ENCODE measurements around the gene SAMD15. TPM values are rescaled to one million over a fixed set of nuclear protein-coding genes. Genes with fewer than 3 reads are reported as not detected.

Gene SAMD15
- total RNA-seq, 2 experiments from 2014 or later: 0.34 TPM; not detected in 1

DNA sequence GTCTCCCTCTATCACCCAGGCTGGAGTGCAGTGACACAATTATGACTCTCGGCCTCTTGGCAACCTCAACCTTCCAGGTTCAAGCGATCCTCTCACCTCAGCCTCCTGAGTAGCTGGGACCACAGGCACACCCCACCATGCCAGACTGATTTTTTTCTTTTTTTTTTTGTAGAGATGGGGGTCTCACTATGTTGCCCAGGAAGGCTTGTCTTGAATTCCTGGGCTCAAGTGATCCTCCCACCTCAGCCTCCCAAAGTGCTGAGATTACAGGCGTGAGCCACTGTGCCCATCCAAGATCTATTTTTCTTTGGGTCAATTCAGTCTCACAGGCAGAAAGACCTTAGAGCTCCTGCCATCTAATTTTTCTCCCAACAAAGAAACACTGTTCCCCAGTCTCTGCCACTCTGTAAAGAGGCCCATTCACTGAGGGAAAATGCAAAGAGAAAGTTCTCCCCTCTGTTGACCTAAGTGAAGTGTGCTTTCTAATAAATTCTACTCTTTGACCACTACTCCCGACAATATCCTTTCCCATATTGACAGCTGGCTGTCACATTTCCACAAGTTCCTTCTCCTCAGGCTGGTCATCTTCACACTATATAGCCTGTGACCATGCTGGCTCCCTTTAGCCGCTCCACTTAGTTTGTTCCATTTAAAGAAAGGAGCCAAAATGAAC, 23.6 kb upstream of the SAMD15 start:
- H3K4me1 Mint-ChIP-seq (ENCODE audit: low read depth): no peaks in the 10 kb centered on the region
- no peaks in the 10 kb centered on the region for H3K9me3 Mint-ChIP-seq
- no peaks in the 10 kb centered on the region for H3K27me3 Mint-ChIP-seq
- H3K4me3 Mint-ChIP-seq: no peak overlapping the region
- Histone ChIP-seq H3K27ac (ENCODE audit: low read depth in 1 of 2, low read length in 2 of 2) (no peak overlapping the region), H3K9me3 (ENCODE audit: control insufficient read depth in 1 of 2, insufficient read depth in 1 of 2, low read length in 2 of 2) (no peaks in the 10 kb centered on the region), H3K27me3 (ENCODE audit: control insufficient read depth in 1 of 2, insufficient read depth in 2 of 2, low read length in 2 of 2) (no peaks in the 10 kb centered on the region), H3K36me3 (ENCODE audit: insufficient read depth, low read length) (peaks cover 7% of the 10 kb centered on the region), H3K4me3 (ENCODE audit: low read length) (no peak overlapping the region), H3K4me1 (ENCODE audit: insufficient read depth, low read length) (no peaks in the 10 kb centered on the region)
- H3K27ac Mint-ChIP-seq: no peak overlapping the region
- TF ChIP-seq, protein P1, sequence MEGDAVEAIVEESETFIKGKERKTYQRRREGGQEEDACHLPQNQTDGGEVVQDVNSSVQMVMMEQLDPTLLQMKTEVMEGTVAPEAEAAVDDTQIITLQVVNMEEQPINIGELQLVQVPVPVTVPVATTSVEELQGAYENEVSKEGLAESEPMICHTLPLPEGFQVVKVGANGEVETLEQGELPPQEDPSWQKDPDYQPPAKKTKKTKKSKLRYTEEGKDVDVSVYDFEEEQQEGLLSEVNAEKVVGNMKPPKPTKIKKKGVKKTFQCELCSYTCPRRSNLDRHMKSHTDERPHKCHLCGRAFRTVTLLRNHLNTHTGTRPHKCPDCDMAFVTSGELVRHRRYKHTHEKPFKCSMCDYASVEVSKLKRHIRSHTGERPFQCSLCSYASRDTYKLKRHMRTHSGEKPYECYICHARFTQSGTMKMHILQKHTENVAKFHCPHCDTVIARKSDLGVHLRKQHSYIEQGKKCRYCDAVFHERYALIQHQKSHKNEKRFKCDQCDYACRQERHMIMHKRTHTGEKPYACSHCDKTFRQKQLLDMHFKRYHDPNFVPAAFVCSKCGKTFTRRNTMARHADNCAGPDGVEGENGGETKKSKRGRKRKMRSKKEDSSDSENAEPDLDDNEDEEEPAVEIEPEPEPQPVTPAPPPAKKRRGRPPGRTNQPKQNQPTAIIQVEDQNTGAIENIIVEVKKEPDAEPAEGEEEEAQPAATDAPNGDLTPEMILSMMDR (IDR thresholded peaks at IDR 0.05): no peak
- intact Hi-C loops (cut with DNase I, micrococcal nuclease): no loop called here
- CTCF ChIA-PET: no interaction called here
- ATAC-seq (ENCODE audit: poor library complexity): no peak
- POLR2A ChIA-PET: no interaction called here
- H3K36me3 Mint-ChIP-seq (ENCODE audit: low read depth): peaks cover 18% of the 10 kb centered on the region
- no peak for DNase-seq

DNA sequence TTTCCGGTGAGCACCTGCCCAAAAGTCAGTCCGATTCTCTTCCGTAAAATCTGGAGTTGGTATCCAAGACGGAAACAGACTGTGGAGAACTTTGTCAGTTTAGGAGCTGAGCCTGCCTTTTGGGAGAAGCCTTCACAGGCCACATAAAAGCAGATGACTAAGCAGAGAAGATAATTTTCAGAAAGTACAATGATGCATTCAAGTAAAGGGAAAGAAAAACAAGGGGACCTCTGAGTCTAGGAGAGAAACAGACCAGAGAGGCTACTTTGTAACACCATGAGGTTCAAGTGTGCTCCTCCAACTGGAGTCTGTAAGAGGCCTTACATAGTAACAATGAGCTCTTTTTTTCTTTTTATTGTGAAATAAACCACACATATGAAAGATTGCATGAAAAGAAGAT, 21.4 kb upstream of the SAMD15 start:
- POLR2A ChIA-PET: no interaction called here
- Mint-ChIP-seq H3K36me3 (ENCODE audit: low read depth) (peaks cover 4% of the 10 kb centered on the region), H3K9me3 (no peaks in the 10 kb centered on the region), H3K27ac (no peak overlapping the region), H3K27me3 (no peaks in the 10 kb centered on the region), H3K4me3 (no peak overlapping the region), H3K4me1 (ENCODE audit: low read depth) (no peaks in the 10 kb centered on the region)
- no peak for DNase-seq
- CTCF ChIA-PET: no interaction called here
- Histone ChIP-seq H3K36me3 (ENCODE audit: insufficient read depth, low read length) (peaks cover 2% of the 10 kb centered on the region), H3K27me3 (ENCODE audit: control insufficient read depth in 1 of 2, insufficient read depth in 2 of 2, low read length in 2 of 2) (no peaks in the 10 kb centered on the region), H3K27ac (ENCODE audit: low read depth in 1 of 2, low read length in 2 of 2) (no peak overlapping the region), H3K4me3 (ENCODE audit: low read length) (no peak overlapping the region), H3K4me1 (ENCODE audit: insufficient read depth, low read length) (no peaks in the 10 kb centered on the region), H3K9me3 (ENCODE audit: control insufficient read depth in 1 of 2, insufficient read depth in 1 of 2, low read length in 2 of 2) (no peaks in the 10 kb centered on the region)
- TF ChIP-seq, protein P1 (IDR thresholded peaks at IDR 0.05): no peak
- intact Hi-C loops (cut with DNase I, micrococcal nuclease): no loop called here
- no peak for ATAC-seq (ENCODE audit: poor library complexity)

DNA sequence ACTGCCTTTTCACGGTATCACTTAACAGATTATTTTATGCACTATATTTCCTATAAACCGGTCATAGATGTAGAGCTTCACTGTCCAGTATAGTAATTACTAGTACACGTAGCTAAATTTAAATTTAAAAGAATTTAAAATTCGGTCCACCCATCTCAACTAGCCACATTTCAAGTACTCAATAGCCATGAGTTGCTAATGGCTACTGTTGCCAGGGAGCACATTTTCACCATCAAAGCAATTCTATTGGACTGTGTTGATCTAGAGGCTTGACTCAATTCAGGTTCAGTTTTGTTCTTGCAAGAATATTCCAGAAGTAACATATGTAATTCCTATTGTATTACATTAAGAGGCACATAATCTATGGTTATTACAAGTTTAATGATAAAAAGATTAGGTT, 20.3 kb upstream of the SAMD15 start:
- CTCF ChIA-PET: no interaction called here
- intact Hi-C loops (cut with DNase I, micrococcal nuclease): no loop called here
- Mint-ChIP-seq H3K4me3 (no peak overlapping the region), H3K9me3 (no peaks in the 10 kb centered on the region), H3K4me1 (ENCODE audit: low read depth) (peaks cover 5% of the 10 kb centered on the region), H3K27me3 (no peaks in the 10 kb centered on the region), H3K27ac (no peak overlapping the region), H3K36me3 (ENCODE audit: low read depth) (no peaks in the 10 kb centered on the region)
- Histone ChIP-seq H3K27ac (ENCODE audit: low read depth in 1 of 2, low read length in 2 of 2) (no peak overlapping the region), H3K36me3 (ENCODE audit: insufficient read depth, low read length) (no peaks in the 10 kb centered on the region), H3K4me3 (ENCODE audit: low read length) (no peak overlapping the region), H3K27me3 (ENCODE audit: control insufficient read depth in 1 of 2, insufficient read depth in 2 of 2, low read length in 2 of 2) (no peaks in the 10 kb centered on the region), H3K9me3 (ENCODE audit: control insufficient read depth in 1 of 2, insufficient read depth in 1 of 2, low read length in 2 of 2) (no peaks in the 10 kb centered on the region), H3K4me1 (ENCODE audit: insufficient read depth, low read length) (no peaks in the 10 kb centered on the region)
- POLR2A ChIA-PET: no interaction called here
- ATAC-seq (ENCODE audit: poor library complexity): no peak
- TF ChIP-seq, protein P1 (IDR thresholded peaks at IDR 0.05): no peak
- DNase-seq: no peak
